WTC11 (cell line): Measurements from ENCODE around the gene RBFOX2. TPM values are rescaled to one million over a fixed set of nuclear protein-coding genes. Genes with fewer than 3 reads are reported as not detected.

Experiments
- ATAC-seq: fragments of 200-7000 bp; cut with Tn5 transposase; 2 replicates; pipeline ENCODE4 v1.10.0; 2021; ENCODE audit warnings: mild to moderate bottlenecking, moderate library complexity
- CTCF ChIA-PET: fragments of 300-600 bp; sonication (Branson Sonifier 250); formaldehyde crosslinking; loops from one replicate; lab custom pipeline; 2021; ENCODE audit warnings: antibody characterized with exemption; lab: Charles Lee
- POLR2A ChIA-PET: fragments of 350-600 bp; sonication (Branson Sonifier 250); formaldehyde crosslinking; loops from one replicate; lab custom pipeline; 2021; ENCODE audit warnings: antibody characterized with exemption; lab: Charles Lee
- DNase-seq: peaks from one replicate; pipeline ENCODE4 v3.0.0; 2021; ENCODE audit warnings: low spot score
- H3K27ac Mint-ChIP-seq: 2 replicates; pipeline ENCODE4 v1.8.0; 2021; ENCODE audit warnings: mixed read lengths
- H3K27me3 Mint-ChIP-seq: 2 replicates; pipeline ENCODE4 v1.8.0; 2021; ENCODE audit warnings: low read depth, mild to moderate bottlenecking, moderate library complexity, mixed read lengths
- H3K36me3 Mint-ChIP-seq: 2 replicates; pipeline ENCODE4 v1.8.0; 2021; ENCODE audit warnings: mixed read lengths
- H3K4me1 Mint-ChIP-seq: 2 replicates; pipeline ENCODE4 v1.8.0; 2022; ENCODE audit warnings: mixed read lengths
- H3K4me3 Mint-ChIP-seq: 2 replicates; pipeline ENCODE4 v1.8.0; 2021; ENCODE audit warnings: mild to moderate bottlenecking, moderate library complexity, mixed read lengths
- H3K9me3 Mint-ChIP-seq: 2 replicates; pipeline ENCODE4 v1.8.0; 2021; ENCODE audit warnings: mixed read lengths
- ATF1 ChIP-seq: sonication (generic); formaldehyde crosslinking; IDR thresholded peaks from 2 replicates; pipeline ENCODE4 v1.8.1; 2023; ENCODE audit warnings: mild to moderate bottlenecking, moderate library complexity, missing genetic modification reagents
- ERG ChIP-seq: fragments of 250-450 bp; sonication (Bioruptor Pico); IDR thresholded peaks from 2 replicates; pipeline ENCODE4 v1.8.0; 2021; ENCODE audit warnings: mild to moderate bottlenecking
- ETV6 ChIP-seq: sonication (generic); formaldehyde crosslinking; IDR thresholded peaks from 2 replicates; pipeline ENCODE4 v1.8.1; 2022; ENCODE audit warnings: mild to moderate bottlenecking, missing genetic modification reagents
- FOXJ3 ChIP-seq: sonication (generic); formaldehyde crosslinking; IDR thresholded peaks from 2 replicates; pipeline ENCODE4 v1.9.0; 2021; ENCODE audit warnings: missing genetic modification reagents, mild to moderate bottlenecking, borderline replicate concordance
- FOXP1 ChIP-seq: sonication (generic); formaldehyde crosslinking; IDR thresholded peaks from 2 replicates; pipeline ENCODE4 v1.8.0; 2022; ENCODE audit warnings: missing genetic modification reagents, mild to moderate bottlenecking, moderate library complexity, borderline replicate concordance
- GABPB1 ChIP-seq: sonication (generic); formaldehyde crosslinking; IDR thresholded peaks from 2 replicates; pipeline ENCODE4 v1.8.1; 2023; ENCODE audit warnings: mild to moderate bottlenecking, missing genetic modification reagents
- GRHL2 ChIP-seq: fragments of 250-450 bp; sonication (Bioruptor Pico); IDR thresholded peaks from 2 replicates; pipeline ENCODE4 v1.8.0; 2022; ENCODE audit warnings: mild to moderate bottlenecking, moderate library complexity; ENCODE audit not compliant: insufficient replicate concordance, severe bottlenecking
- GTF2I ChIP-seq: fragments of 250-450 bp; sonication (Bioruptor Pico); conservative IDR thresholded peaks from 2 replicates; pipeline ENCODE4 v1.4.0; 2021; ENCODE audit warnings: mild to moderate bottlenecking
- JAZF1 ChIP-seq: fragments of 250-450 bp; sonication (Bioruptor Pico); IDR thresholded peaks from 2 replicates; pipeline ENCODE4 v1.9.0; 2021; ENCODE audit warnings: moderate library complexity, mild to moderate bottlenecking, inconsistent platforms
- KAT7 ChIP-seq: sonication (generic); formaldehyde crosslinking; IDR thresholded peaks from 2 replicates; pipeline ENCODE4 v1.8.1; 2023; ENCODE audit warnings: missing genetic modification reagents, mild to moderate bottlenecking, borderline replicate concordance
- MAX ChIP-seq: sonication (generic); formaldehyde crosslinking; IDR thresholded peaks from 2 replicates; pipeline ENCODE4 v1.8.0; 2022; ENCODE audit warnings: mild to moderate bottlenecking, missing genetic modification reagents
- NFE2L1 ChIP-seq: sonication (generic); formaldehyde crosslinking; IDR thresholded peaks from 2 replicates; pipeline ENCODE4 v1.8.1; 2023; ENCODE audit warnings: missing genetic modification reagents
- NFYB ChIP-seq: sonication (generic); formaldehyde crosslinking; conservative IDR thresholded peaks from 2 replicates; pipeline ENCODE4 v1.8.0; 2022; ENCODE audit warnings: low read depth, missing genetic modification reagents
- SMAD4 ChIP-seq: sonication (generic); formaldehyde crosslinking; IDR thresholded peaks from 2 replicates; pipeline ENCODE4 v1.8.0; 2022; ENCODE audit warnings: mild to moderate bottlenecking, missing genetic modification reagents
- SOX15 ChIP-seq: fragments of 250-450 bp; sonication (Bioruptor Pico); IDR thresholded peaks from 2 replicates; pipeline ENCODE4 v1.9.0; 2021; ENCODE audit warnings: mild to moderate bottlenecking
- SP1 ChIP-seq: sonication (generic); formaldehyde crosslinking; conservative IDR thresholded peaks from 2 replicates; pipeline ENCODE4 v1.8.1; 2022; ENCODE audit warnings: missing genetic modification reagents
- TP53 ChIP-seq: sonication (generic); formaldehyde crosslinking; IDR thresholded peaks from 2 replicates; pipeline ENCODE4 v1.8.1; 2023; ENCODE audit warnings: mild to moderate bottlenecking, missing genetic modification reagents
- ZNF121 ChIP-seq: sonication (generic); formaldehyde crosslinking; IDR thresholded peaks from 2 replicates; pipeline ENCODE4 v1.8.0; 2023; ENCODE audit warnings: missing genetic modification reagents
- ZNF423 ChIP-seq: fragments of 250-450 bp; sonication (Bioruptor Pico); IDR thresholded peaks from 2 replicates; pipeline ENCODE4 v2.1.2; 2022; ENCODE audit warnings: mild to moderate bottlenecking, moderate library complexity
- ZNF425 ChIP-seq: fragments of 250-450 bp; sonication (Bioruptor Pico); conservative IDR thresholded peaks from 2 replicates; pipeline ENCODE4 v1.9.0; 2021; ENCODE audit warnings: mild to moderate bottlenecking
- total RNA-seq: library from RNA; stranded (reverse); gene quantifications from 3 replicates; pipeline ENCODE4 v1.2.3, GENCODE V29; 2021
- TF ChIP-seq, protein P1 (sequence below): sonication (generic); formaldehyde crosslinking; IDR thresholded peaks from 2 replicates; pipeline ENCODE4 v1.8.1; 2023; ENCODE audit warnings: mild to moderate bottlenecking, missing genetic modification reagents, moderate library complexity
- TF ChIP-seq, protein P2 (sequence below): sonication (generic); formaldehyde crosslinking; IDR thresholded peaks from 2 replicates; pipeline ENCODE4 v1.8.0; 2023; ENCODE audit warnings: mild to moderate bottlenecking, missing genetic modification reagents
- TF ChIP-seq, protein P3 (sequence below): sonication (generic); formaldehyde crosslinking; IDR thresholded peaks from 2 replicates; pipeline ENCODE4 v1.8.1; 2022; ENCODE audit warnings: mild to moderate bottlenecking, missing genetic modification reagents, moderate library complexity, borderline replicate concordance
- TF ChIP-seq, protein P4 (sequence below): sonication (generic); formaldehyde crosslinking; IDR thresholded peaks from 2 replicates; pipeline ENCODE4 v1.8.1; 2023; ENCODE audit warnings: mild to moderate bottlenecking, moderate library complexity, missing genetic modification reagents

The RBFOX2 gene
- total RNA-seq, 1 experiment from 2014 or later = 107 TPM

GRCh38 chr22:35854334-35854733, 174.3 kb downstream of the RBFOX2 start:
- no peaks in the 10 kb centered on the region for H3K9me3 Mint-ChIP-seq
- no peak for ATAC-seq
- peak; percentile 43; the same call in 1 of the 2 replicates for TF ChIP-seq ZNF121
- no peak for TF ChIP-seq TP53 (CRISPR knock-in tag)
- no peaks in the 10 kb centered on the region for H3K27me3 Mint-ChIP-seq
- H3K36me3 Mint-ChIP-seq = no peaks in the 10 kb centered on the region
- H3K4me1 Mint-ChIP-seq = peaks cover 27% of the 10 kb centered on the region
- H3K27ac Mint-ChIP-seq = no peak overlapping the region
- POLR2A ChIA-PET = no interaction called here
- no peak for DNase-seq
- CTCF ChIA-PET = no interaction called here
- no peak overlapping the region for H3K4me3 Mint-ChIP-seq

DNA sequence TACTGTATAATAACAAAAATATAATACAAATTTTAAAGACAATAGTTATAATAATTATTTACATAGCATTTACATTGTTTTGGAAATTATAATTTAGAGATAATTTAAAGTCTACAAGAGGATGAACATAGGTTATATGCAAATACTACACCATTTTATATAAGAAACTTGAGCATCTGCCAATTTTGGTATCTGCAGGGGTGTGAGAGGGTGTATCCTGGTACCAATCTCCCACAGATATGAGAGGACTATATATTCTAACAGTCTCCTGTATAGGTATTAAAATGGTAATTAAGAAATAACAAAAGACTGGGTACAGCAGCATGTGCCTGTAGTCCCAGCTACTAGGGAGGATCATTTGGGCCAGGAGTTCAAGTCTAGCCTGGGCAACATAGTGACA, 176.5 kb downstream of the RBFOX2 start:
- ATAC-seq = no peak
- TF ChIP-seq, protein P1, sequence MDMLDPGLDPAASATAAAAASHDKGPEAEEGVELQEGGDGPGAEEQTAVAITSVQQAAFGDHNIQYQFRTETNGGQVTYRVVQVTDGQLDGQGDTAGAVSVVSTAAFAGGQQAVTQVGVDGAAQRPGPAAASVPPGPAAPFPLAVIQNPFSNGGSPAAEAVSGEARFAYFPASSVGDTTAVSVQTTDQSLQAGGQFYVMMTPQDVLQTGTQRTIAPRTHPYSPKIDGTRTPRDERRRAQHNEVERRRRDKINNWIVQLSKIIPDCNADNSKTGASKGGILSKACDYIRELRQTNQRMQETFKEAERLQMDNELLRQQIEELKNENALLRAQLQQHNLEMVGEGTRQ = no peak
- TF ChIP-seq NFE2L1 (CRISPR knock-in tag) (no peak), JAZF1 (CRISPR knock-in tag) (no peak), ATF1 (CRISPR knock-in tag) (no peak), FOXJ3 (CRISPR knock-in tag) (no peak), GRHL2 (CRISPR knock-in tag) (no peak), FOXP1 (CRISPR knock-in tag) (no peak), ZNF423 (CRISPR knock-in tag) (no peak), NFYB (CRISPR knock-in tag) (no peak)
- TF ChIP-seq, protein P2, sequence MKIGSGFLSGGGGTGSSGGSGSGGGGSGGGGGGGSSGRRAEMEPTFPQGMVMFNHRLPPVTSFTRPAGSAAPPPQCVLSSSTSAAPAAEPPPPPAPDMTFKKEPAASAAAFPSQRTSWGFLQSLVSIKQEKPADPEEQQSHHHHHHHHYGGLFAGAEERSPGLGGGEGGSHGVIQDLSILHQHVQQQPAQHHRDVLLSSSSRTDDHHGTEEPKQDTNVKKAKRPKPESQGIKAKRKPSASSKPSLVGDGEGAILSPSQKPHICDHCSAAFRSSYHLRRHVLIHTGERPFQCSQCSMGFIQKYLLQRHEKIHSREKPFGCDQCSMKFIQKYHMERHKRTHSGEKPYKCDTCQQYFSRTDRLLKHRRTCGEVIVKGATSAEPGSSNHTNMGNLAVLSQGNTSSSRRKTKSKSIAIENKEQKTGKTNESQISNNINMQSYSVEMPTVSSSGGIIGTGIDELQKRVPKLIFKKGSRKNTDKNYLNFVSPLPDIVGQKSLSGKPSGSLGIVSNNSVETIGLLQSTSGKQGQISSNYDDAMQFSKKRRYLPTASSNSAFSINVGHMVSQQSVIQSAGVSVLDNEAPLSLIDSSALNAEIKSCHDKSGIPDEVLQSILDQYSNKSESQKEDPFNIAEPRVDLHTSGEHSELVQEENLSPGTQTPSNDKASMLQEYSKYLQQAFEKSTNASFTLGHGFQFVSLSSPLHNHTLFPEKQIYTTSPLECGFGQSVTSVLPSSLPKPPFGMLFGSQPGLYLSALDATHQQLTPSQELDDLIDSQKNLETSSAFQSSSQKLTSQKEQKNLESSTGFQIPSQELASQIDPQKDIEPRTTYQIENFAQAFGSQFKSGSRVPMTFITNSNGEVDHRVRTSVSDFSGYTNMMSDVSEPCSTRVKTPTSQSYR (CRISPR knock-in tag) = no peak
- TF ChIP-seq, protein P3, sequence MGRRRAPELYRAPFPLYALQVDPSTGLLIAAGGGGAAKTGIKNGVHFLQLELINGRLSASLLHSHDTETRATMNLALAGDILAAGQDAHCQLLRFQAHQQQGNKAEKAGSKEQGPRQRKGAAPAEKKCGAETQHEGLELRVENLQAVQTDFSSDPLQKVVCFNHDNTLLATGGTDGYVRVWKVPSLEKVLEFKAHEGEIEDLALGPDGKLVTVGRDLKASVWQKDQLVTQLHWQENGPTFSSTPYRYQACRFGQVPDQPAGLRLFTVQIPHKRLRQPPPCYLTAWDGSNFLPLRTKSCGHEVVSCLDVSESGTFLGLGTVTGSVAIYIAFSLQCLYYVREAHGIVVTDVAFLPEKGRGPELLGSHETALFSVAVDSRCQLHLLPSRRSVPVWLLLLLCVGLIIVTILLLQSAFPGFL (CRISPR knock-in tag) = no peak
- H3K27me3 Mint-ChIP-seq = no peaks in the 10 kb centered on the region
- H3K36me3 Mint-ChIP-seq = no peaks in the 10 kb centered on the region
- H3K4me3 Mint-ChIP-seq = no peak overlapping the region
- H3K9me3 Mint-ChIP-seq = no peaks in the 10 kb centered on the region
- H3K4me1 Mint-ChIP-seq = peaks cover 13% of the 10 kb centered on the region
- DNase-seq = no peak
- H3K27ac Mint-ChIP-seq = no peak overlapping the region
- CTCF ChIA-PET = interaction anchor here (0.9 kb wide), 1 partner anchor 272 kb away, joined by 4 read pairs; no protein-coding TSS in a partner anchor
- POLR2A ChIA-PET = no interaction called here

DNA sequence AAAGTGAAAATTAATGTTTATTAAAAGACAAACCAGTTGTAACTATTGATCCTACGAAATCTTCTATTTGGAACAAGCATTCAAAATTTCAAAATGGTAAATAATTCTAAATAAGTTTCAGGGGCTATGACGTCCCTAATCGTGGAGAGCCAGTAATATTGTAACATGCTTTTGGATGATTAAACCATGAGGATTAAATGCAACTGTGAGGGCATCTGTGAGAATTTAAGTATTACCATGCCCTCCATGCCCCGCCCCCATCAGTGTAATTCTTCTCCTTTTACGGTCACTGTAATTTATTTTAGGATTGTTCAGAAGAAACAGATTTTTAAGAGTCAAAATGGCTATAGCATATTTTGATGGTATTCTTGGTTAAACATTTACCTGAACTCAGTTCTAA, 177.8 kb downstream of the RBFOX2 start:
- Mint-ChIP-seq H3K36me3 (no peaks in the 10 kb centered on the region), H3K27ac (no peak overlapping the region), H3K4me3 (no peak overlapping the region), H3K4me1 (peaks cover 11% of the 10 kb centered on the region), H3K9me3 (no peaks in the 10 kb centered on the region), H3K27me3 (no peaks in the 10 kb centered on the region)
- ChIA-PET CTCF (no interaction called here), POLR2A (no interaction called here)
- ATAC-seq = no peak
- DNase-seq = no peak
- TF ChIP-seq NFE2L1 (CRISPR knock-in tag) (no peak), FOXP1 (CRISPR knock-in tag) (no peak), MAX (CRISPR knock-in tag) (no peak), GTF2I (no peak), SMAD4 (CRISPR knock-in tag) (no peak), SOX15 (CRISPR knock-in tag) (no peak), KAT7 (CRISPR knock-in tag) (no peak), ZNF425 (CRISPR knock-in tag) (no peak), ETV6 (CRISPR knock-in tag) (no peak), SP1 (CRISPR knock-in tag) (no peak), ATF1 (CRISPR knock-in tag) (no peak), GABPB1 (CRISPR knock-in tag) (no peak), ERG (no peak)
- TF ChIP-seq, protein P4, sequence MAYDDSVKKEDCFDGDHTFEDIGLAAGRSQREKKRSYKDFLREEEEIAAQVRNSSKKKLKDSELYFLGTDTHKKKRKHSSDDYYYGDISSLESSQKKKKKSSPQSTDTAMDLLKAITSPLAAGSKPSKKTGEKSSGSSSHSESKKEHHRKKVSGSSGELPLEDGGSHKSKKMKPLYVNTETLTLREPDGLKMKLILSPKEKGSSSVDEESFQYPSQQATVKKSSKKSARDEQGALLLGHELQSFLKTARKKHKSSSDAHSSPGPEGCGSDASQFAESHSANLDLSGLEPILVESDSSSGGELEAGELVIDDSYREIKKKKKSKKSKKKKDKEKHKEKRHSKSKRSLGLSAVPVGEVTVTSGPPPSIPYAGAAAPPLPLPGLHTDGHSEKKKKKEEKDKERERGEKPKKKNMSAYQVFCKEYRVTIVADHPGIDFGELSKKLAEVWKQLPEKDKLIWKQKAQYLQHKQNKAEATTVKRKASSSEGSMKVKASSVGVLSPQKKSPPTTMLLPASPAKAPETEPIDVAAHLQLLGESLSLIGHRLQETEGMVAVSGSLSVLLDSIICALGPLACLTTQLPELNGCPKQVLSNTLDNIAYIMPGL = no peak
